RCC 7860 (cell line): ENCODE results near the gene MFSD12.
"Not testable (repeated sequence)": the region's sequence is repeated elsewhere in the genome, so short reads cannot be mapped to it uniquely, and the experiment has no call there.

Experiments used
- DNase-seq: peaks from one replicate; pipeline ENCODE4 v3.0.0-alpha.2; 2015; ENCODE audit warnings: low spot score
- FAIRE-seq: peaks from 2 replicates; lab custom pipeline; 2012; peaks lifted over from hg19 to GRCh38; lab: Jason Lieb, UNC

Gene MFSD12

GRCh38 chr19:3585301-3586126 lies 28.1 kb upstream of the MFSD12 start, which contains the start of gene GIPC3:
TSS of gene GIPC3 (plus strand) at chr19:3585478. CDS start at chr19:3585598, 120 bp downstream.
- no peak for DNase-seq
- no peak for FAIRE-seq

DNA sequence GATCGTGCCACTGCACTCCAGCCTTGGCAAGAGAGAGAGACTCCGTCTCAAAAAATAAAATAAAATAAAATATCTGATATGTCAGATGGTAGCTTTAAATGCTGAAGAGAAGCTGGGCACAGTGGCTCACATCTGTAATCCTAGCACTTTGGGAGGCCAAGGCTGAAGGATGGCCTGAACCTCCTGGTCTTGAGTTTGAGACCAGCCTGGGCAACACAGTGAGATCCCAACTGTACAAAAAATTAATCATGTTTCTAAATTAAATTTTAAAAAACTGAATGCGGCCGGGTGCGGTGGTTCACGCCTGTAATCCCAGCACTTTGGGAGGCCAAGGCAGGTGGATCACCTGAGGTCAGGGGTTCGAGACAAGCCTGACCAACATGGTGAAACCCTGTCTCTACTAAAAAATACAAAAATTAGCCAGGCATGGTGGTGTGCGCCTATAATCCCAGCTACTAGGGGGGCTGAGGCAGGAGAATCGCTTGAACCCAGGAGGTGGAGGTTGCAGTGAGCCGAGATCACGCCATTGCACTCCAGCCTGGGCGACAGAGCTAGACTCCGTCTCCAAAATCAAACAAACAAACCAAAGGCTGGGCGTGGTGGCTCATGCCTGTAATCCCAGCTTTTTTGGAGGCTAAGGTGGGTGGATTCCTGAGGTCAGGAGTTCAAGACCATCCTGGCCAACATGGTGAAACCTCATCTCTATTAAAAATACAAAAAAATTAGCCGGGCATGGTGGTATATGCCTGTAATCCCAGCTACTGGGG lies 26.8 kb upstream of the MFSD12 start:
- not testable (repeated sequence) for DNase-seq, FAIRE-seq

GRCh38 chr19:3581792-3582191 lies 24.4 kb upstream of the MFSD12 start:
- not testable (repeated sequence) for DNase-seq, FAIRE-seq

DNA sequence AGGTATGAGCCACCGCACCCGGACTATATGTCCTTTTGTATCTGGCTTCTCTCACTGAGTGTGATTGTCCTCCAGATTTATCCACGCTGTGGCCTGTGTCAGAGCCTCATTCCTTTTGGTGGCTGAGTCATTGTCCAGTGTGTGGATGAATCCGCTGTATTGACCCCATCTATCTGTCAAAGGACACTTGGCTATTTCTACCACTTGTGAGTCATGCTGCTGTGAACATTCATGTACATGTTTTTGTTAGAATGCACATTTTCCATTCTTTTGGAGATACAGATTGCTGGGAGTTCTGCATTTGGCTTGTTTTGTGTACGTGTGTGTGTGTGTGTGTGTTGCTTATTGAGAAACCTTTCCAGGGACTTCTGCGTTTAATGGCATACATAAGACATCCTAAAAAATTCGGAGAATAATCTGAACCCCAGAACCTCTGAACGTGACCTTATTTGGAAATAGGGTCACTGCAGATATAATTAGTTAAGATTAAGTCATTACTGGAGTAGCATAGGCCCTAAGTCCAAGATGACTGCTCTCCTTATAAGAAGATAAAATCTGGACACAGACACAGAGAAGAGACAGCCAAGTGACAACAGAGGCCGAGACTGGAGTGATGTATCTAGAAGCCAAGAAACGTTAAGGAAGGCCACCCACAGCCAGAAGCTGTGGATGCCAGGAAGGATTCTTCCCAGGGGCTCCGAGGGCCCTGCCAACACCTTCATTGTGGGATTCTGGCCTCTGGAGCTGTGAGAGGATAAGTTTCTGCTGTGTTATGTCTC lies 23.0 kb upstream of the MFSD12 start:
- peak; percentile 76 for DNase-seq
- peak; percentile 88 for FAIRE-seq

GRCh38 chr19:3578390-3578789 lies 21.0 kb upstream of the MFSD12 start:
- DNase-seq = no peak
- no peak for FAIRE-seq

GRCh38 chr19:3577723-3578344 lies 20.4 kb upstream of the MFSD12 start:
- DNase-seq (no peak), FAIRE-seq (no peak)

DNA sequence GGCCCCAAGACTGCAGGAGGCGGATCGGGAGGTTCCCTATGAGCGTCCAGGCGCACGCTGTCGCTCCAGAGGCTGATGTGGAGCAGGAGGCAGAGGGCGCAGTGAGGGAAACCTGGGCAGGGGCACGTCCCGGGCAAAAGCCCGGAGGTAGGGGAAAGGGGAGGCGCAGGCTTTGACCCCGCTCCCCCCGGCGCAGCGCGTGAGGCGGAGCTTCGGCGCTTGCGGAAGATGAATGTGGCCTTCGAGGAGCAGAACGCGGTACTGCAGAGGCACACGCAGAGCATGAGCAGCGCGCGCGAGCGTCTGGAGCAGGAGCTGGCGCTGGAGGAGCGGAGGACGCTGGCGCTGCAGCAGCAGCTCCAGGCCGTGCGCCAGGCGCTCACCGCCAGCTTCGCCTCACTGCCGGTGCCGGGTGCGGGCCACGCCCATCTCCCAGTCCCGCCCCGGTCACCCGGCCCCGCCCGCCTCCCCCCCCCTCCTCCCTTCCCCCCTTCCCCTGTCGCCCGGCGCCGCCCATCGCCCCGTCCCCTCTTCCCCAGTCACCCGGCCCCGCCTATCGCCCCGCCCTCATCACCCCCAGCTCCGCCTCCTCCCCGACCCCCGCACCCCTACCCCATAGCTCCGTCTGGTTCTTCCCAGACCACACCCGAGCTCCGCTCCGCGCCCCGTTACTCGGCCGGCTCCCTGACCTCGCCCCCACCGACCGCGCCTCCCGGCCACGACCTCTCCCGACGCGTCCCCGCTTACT lies 19.5 kb upstream of the MFSD12 start:
- no peak for FAIRE-seq
- DNase-seq = no peak

DNA sequence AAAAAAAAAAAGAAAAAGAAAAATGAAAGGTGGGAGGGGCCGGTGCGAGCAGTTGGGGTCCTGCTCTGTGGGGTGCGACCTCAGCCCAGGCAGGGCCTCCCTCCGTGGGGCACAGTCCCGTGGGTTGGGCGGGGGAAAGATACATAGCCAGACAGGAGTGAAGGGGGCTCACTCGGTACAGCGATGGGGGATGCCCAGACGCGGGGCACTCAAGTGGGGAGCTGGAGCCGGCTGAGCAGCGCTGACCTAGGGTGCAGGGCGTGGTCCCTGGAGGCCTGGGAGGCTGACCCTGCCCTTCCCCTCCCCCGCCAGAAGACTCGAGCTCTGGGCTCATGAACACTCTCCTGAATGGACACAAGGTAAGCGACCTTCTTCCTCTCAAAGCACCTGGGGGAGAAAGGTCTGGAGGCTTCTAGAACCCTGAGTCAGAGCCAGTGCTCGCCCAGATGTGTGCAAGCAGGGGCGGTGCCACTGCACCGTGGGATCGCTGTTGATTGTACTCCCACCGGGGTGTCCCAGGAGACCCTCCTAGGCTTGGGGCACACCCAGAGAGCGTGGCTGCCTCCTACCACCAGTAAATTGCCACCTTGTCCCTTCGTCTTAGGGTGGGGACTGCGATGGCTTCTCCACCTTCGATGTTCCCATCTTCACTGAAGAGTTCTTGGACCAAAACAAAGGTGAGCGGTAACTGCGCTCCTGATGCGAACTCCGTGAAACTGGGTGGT lies 18.7 kb upstream of the MFSD12 start:
- FAIRE-seq = no peak
- DNase-seq = no peak

GRCh38 chr19:3575260-3575741 lies 17.9 kb upstream of the MFSD12 start:
- no peak for DNase-seq

DNA sequence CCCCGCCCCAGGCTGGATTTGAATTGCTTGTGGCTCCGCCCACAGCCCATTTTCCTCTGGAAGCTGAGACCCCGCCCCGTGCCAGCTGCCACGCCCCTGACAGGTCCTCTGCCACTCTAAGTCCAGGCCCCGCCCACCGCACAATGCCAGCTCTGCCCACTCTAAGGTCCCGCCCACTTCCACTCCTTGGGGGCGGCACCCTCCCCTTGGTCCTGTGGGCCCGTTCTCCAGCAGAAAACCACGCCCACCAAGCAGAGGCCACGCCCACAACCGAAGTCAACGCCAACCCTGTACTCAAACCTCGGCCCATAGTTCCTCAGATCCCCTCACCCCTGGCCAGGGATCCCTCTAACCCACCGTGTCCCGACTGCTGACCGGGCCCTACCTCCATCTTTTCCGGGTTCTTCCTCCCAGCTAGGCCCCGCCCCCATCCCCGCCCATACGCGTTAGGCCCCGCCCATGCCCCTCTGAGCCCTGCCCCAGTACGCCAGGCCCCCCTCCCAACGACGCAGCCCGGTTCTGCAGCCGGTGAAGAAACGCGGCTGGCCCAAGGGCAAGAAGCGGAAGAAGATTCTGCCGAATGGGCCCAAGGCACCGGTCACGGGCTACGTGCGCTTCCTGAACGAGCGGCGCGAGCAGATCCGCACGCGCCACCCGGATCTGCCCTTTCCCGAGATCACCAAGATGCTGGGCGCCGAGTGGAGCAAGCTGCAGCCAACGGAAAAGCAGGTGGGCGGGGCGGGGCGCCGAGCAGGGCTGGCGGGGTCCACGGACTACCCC lies 16.7 kb upstream of the MFSD12 start:
- peak; percentile 88 for DNase-seq
- FAIRE-seq = peak; percentile 71

More at GRCh38 chr19:3575260-3575741, 17.9 kb upstream of the MFSD12 start:
- FAIRE-seq = no peak

DNA sequence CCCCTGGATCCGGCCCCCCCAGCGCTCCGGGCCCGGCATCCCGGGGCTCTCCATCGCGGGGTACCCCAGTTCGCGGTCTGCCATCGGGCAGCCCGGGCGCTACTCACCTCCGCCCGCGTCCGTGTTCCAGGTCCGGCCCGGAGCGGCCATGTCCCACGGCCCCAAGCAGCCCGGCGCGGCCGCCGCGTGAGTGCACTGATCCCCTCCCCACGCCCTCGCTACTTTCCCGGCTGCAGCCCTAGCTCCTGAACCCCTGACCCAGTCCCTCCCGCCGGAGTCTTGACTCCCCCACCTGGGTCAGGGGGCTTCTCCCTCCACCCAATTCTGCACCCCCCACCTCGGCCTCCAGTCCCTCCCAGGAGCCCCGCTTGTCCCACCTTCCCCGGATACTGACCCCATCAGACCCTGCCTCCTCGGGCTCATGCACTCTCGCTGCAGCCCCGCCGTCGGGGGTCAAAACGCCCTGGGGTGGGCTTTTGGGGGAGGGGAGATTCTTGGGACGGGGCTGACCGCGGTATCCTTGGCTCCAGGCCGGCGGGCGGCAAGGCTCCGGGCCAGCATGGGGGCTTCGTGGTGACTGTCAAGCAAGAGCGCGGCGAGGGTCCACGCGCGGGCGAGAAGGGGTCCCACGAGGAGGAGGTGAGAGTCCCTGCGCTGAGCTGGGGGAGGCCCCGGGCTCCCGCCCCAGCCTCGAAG lies 15.9 kb upstream of the MFSD12 start:
- no peak for DNase-seq
- no peak for FAIRE-seq

DNA sequence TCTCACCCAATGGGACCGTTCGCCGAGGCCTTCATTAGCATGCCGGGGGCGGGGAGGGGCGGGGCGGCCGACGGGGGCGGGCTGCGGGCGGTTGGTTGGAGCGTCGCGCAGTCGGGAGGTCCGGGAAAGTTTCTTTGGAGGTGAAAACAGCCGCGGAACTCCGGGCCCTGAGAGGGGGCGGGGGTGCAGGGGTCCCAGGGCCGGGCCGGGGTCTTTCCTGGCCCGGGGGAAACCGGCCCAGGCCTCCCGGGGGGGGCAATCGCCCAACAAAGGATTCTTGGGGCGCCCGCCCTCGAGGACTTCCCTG lies 15.4 kb upstream of the MFSD12 start, which contains the start of gene HMG20B:
Gene HMG20B (plus strand): TSS at position 90 of the 307 bp plus-strand sequence. CDS start 366 bp downstream, outside the sequence.
- DNase-seq (no peak), FAIRE-seq (no peak)

DNA sequence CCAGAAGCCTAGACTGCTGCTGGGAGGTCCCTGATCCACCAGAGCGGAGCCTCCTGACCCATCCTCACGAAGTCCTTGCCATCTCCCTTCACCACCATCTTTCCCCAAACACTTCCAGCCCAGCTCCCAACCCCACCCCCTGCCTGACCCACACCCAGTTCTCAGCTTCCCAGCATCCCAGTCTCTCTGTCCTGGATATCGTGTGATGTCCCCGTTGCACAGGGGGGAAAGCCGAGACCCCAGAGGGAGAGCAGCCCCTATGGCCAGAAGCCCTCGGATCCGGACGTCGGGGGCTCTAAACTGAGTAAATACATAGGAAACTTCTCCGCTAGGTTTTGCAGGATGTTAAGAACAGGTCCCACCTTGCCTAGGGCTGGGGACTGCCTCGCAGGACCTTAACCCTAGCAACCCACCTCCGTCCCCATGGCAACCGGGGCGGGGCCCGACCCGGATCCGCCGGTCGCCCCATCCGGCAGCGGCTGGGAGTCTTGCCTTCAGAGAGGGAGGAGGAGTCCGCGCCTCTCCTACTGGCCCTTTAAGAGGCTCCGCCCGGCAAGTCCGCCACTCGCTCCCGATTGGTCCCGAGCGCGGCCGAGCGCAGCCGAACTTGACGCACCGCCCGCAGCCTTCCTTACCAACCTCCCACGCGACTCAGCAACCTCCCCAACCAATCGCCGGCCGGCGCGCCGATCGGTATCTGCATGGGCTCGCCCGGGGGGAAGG lies 14.9 kb upstream of the MFSD12 start:
- peak; percentile 97 for DNase-seq
- peak; percentile 90 for FAIRE-seq

DNA sequence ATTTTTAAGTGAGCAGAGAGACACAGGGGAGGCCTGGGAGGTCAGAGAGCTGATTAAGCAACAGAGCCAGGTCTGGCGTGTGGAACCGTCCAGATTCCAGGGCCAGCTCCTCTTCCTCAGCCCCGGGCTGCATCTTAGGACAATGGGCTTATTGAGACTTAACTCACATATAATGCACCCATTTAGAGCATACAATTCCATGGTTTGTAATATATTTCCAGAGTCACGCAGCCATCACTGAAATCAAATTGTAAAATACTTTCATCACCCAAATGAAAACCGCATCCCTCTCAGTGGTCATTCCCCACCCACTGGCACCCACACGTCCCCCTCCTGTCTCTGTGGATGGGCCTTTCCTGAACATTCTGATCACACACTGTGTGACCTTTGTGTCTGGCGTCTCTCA lies 13.2 kb upstream of the MFSD12 start:
- DNase-seq = no peak
- FAIRE-seq = no peak

- FAIRE-seq, DNase-seq: not testable (repeated sequence)
Measured at GRCh38 chr19:3570042-3570441, 12.7 kb upstream of the MFSD12 start.

GRCh38 chr19:3565139-3565538 lies 7.8 kb upstream of the MFSD12 start:
- DNase-seq (peak; percentile 51), FAIRE-seq (peak; percentile 55)
